Tibial artery (tissue), 4 donors: ENCODE data around the gene LOXHD1.

Experiments
- DNase-seq, 2 donors: peaks; one replicate each; pipeline ENCODE4 v3.0.0-alpha.2; 2019
- H3K27ac ChIP-seq, 2 donors: fragments of 200-600 bp; sonication (generic) in 1 of 2; 1 replicate in 1 of 2; 2 replicates in 1 of 2; pipeline ENCODE4 v1.5.1; 2018 to 2019; ENCODE audit warnings: mild to moderate bottlenecking in 1 of 2
- H3K27me3 ChIP-seq, 2 donors: fragments of 200-600 bp; sonication (generic) in 1 of 2; one replicate each; pipeline versions ENCODE4 v1.5.1 to v1.6.0; 2016 to 2019
- H3K36me3 ChIP-seq, 3 donors: fragments of 200-600 bp; sonication (generic) in 2 of 3; one replicate each; pipeline ENCODE4 v1.5.1; 2016 to 2019; ENCODE audit warnings: mild to moderate bottlenecking in 2 of 3
- H3K4me1 ChIP-seq, 4 donors: fragments of 200-600 bp; sonication (generic) in 2 of 4; 1 replicate in 3 of 4; 2 replicates in 1 of 4; pipeline ENCODE4 v1.5.1; 2016 to 2019
- H3K4me3 ChIP-seq, 2 donors: fragments of 200-600 bp; sonication (generic) in 1 of 2; 1 replicate in 1 of 2; 2 replicates in 1 of 2; pipeline ENCODE4 v1.5.1; 2018 to 2019; ENCODE audit warnings: mild to moderate bottlenecking in 2 of 2
- H3K9me3 ChIP-seq, 3 donors: fragments of 200-600 bp; sonication (generic) in 1 of 3; one replicate each; pipeline ENCODE4 v1.5.1; 2016 to 2019
- CTCF ChIP-seq, 2 experiments: fragments of 200-600 bp in 1 of 2; fragments of 450-650 bp in 1 of 2; IDR thresholded peaks; one replicate each; pipeline ENCODE4 v1.5.1; 2017 to 2019; ENCODE audit warnings: antibody characterized with exemption in 2 of 2, mild to moderate bottlenecking in 1 of 2, moderate library complexity in 1 of 2
- intact Hi-C: fragments of 100-400 bp; cut with DNase I; formaldehyde crosslinking; loops from one replicate; pipeline ENCODE4 v1.15.0; 2023; ENCODE audit warnings: low total_unique reads

LOXHD1 gene

GRCh38 chr18:46477425-46478011 lies 179.5 kb downstream of the LOXHD1 start:
- H3K36me3 ChIP-seq, result no peaks in the 10 kb centered on the region

GRCh38 chr18:46475390-46475752 lies 181.6 kb downstream of the LOXHD1 start:
- H3K4me1 ChIP-seq, result no peaks in the 10 kb centered on the region
- no peaks in the 10 kb centered on the region for H3K9me3 ChIP-seq
- intact Hi-C loops, result no loop called here
- H3K4me3 ChIP-seq, result no peak overlapping the region
- TF ChIP-seq CTCF (IDR thresholded peaks at IDR 0.05), result no peak
- no peak for DNase-seq
- peaks cover 0 to 5% of the 10 kb centered on the region in 2 donors for H3K27me3 ChIP-seq
- no peak overlapping the region for H3K27ac ChIP-seq
- H3K36me3 ChIP-seq, result no peaks in the 10 kb centered on the region

More at GRCh38 chr18:46477425-46478011, 179.5 kb downstream of the LOXHD1 start:
- Histone ChIP-seq H3K27ac (no peak overlapping the region), H3K4me1 (no peaks in the 10 kb centered on the region), H3K4me3 (no peak overlapping the region), H3K27me3 (peaks cover 0 to 5% of the 10 kb centered on the region in 2 donors), H3K9me3 (peaks cover 0 to 6% (median 0%) of the 10 kb centered on the region in 3 donors)
- no peak for TF ChIP-seq CTCF (IDR thresholded peaks at IDR 0.05)
- intact Hi-C loops, result no loop called here
- no peak for DNase-seq

DNA sequence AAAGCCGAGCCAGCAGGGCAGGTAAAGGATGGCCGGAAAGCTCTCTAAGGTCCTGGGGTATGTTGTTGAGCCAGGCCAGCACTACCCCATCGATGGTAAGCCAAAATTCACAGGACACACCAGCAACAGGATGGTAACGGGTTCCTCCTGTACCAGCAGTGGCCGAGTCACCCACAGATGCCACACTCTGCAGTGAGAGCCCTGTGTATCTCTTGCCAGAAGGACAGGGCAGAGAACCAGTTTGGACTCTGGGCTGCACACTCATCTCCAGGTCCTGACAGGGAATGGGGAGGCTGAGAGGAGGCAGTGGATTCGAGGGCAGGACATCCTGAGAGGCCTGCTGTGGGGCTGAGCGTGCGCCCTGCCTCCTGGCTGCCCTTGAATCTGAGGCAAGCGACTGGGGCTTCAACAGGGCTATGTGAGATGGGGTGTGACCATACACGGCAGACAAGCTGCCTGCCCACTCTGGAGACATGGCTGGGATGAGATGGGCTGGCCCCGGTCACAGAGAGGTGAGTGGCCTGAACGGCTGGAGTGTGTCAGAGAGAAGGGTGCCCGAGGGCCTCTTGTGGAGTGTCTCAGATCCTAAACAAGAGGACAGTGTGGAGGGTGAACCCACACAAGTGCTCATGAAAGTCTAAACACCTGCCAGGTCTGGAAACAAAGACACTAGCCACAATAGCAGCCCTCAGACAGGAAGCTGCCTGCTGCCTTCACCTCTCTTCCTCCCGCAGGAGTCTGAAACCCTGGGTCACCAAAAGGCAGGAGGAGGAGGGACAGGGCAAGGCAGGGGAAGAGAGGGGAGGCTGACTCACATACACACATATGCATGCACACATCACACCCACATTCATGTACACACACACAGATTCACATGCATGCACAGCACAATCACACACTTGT lies 182.3 kb downstream of the LOXHD1 start:
- Histone ChIP-seq H3K27me3 (peaks cover 0 to 5% of the 10 kb centered on the region in 2 donors), H3K4me1 (peaks cover 0 to 3% (median 0%) of the 10 kb centered on the region in 4 donors), H3K27ac (no peak overlapping the region), H3K9me3 (no peaks in the 10 kb centered on the region), H3K36me3 (no peaks in the 10 kb centered on the region), H3K4me3 (no peak overlapping the region)
- intact Hi-C loops, result no loop called here
- DNase-seq, result no peak
- no peak for TF ChIP-seq CTCF (IDR thresholded peaks at IDR 0.05)

GRCh38 chr18:46471809-46472498 lies 185.1 kb downstream of the LOXHD1 start:
- no peak for TF ChIP-seq CTCF (IDR thresholded peaks at IDR 0.05)
- intact Hi-C loops, result no loop called here
- no peaks in the 10 kb centered on the region for H3K27me3 ChIP-seq
- DNase-seq, result no peak
- H3K9me3 ChIP-seq, result no peaks in the 10 kb centered on the region
- no peak overlapping the region for H3K27ac ChIP-seq
- peaks cover 0 to 17% (median under 1%) of the 10 kb centered on the region in 4 donors for H3K4me1 ChIP-seq
- H3K36me3 ChIP-seq, result no peaks in the 10 kb centered on the region
- no peak overlapping the region for H3K4me3 ChIP-seq

DNA sequence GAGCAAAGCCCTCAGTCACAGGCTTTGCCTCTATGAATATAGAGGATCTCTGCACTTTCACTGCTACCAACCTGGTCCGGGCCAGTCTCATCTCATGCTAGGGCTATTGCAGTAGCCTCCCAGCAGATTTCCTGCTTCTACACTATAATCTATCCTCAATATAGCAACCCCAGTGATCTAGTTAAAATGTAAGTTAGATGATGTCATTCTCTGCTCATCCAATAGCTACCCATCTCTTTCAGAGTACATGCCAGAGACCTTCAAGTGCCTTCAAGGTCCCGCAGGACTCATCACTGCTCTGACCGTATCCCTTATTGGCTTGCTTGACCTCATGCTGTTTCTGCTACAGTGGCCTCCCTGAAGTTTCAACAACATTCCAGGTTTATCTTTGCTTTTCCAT lies 186.3 kb downstream of the LOXHD1 start:
- intact Hi-C loops, result no loop called here
- no peak for DNase-seq
- Histone ChIP-seq H3K27ac (no peak overlapping the region), H3K4me1 (peaks cover 0 to 27% (median 7%) of the 10 kb centered on the region in 4 donors), H3K36me3 (no peaks in the 10 kb centered on the region), H3K27me3 (no peaks in the 10 kb centered on the region), H3K4me3 (no peak overlapping the region), H3K9me3 (no peaks in the 10 kb centered on the region)
- TF ChIP-seq CTCF (IDR thresholded peaks at IDR 0.05), result no peak
